Calu3 (cell line): ENCODE results near the gene CENPA. TPM values are rescaled to one million over a fixed set of nuclear protein-coding genes. Genes with fewer than 3 reads are reported as not detected.

Source experiments
- BruUV-seq: library from RNA; stranded (reverse); fragments of 400-500 nt; replicated peaks from 2 replicates; lab custom pipeline; 2021; lab: Mats Ljungman, UMichigan
- CTCF ChIA-PET: fragments of 300-600 bp; sonication (Branson Sonifier 250); formaldehyde crosslinking; loops from one replicate; lab custom pipeline; 2022; ENCODE audit warnings: antibody characterized with exemption; lab: Charles Lee
- DNase-seq: peaks from one replicate; pipeline ENCODE4 v3.0.0; 2022
- H3K27ac Mint-ChIP-seq: one replicate; pipeline ENCODE4 v1.8.0; 2022; ENCODE audit warnings: mixed read lengths; ENCODE audit not compliant: unreplicated experiment
- H3K27me3 Mint-ChIP-seq: one replicate; pipeline ENCODE4 v1.8.0; 2022; ENCODE audit warnings: mixed read lengths; ENCODE audit not compliant: unreplicated experiment
- H3K36me3 Mint-ChIP-seq: one replicate; pipeline ENCODE4 v1.8.0; 2022; ENCODE audit warnings: mild to moderate bottlenecking, moderate library complexity, mixed read lengths; ENCODE audit not compliant: insufficient read depth, unreplicated experiment
- H3K4me1 Mint-ChIP-seq: one replicate; pipeline ENCODE4 v1.8.0; 2022; ENCODE audit warnings: mild to moderate bottlenecking, low read depth, mixed read lengths; ENCODE audit not compliant: unreplicated experiment
- H3K4me3 Mint-ChIP-seq: one replicate; pipeline ENCODE4 v1.8.0; 2022; ENCODE audit warnings: mild to moderate bottlenecking, low read depth, moderate library complexity, mixed read lengths; ENCODE audit not compliant: unreplicated experiment
- H3K9me3 Mint-ChIP-seq: one replicate; pipeline ENCODE4 v1.8.0; 2022; ENCODE audit warnings: low read depth, mixed read lengths; ENCODE audit not compliant: unreplicated experiment
- CTCF ChIP-seq: fragments of 200-600 bp; IDR thresholded peaks from one replicate; pipeline ENCODE4 v1.8.0; 2022; ENCODE audit warnings: antibody characterized with exemption; ENCODE audit not compliant: unreplicated experiment
- intact Hi-C: fragments of 100-400 bp; cut with micrococcal nuclease; formaldehyde crosslinking; loops from one replicate; pipeline ENCODE4 v1.10.0; 2022; ENCODE audit not compliant: unreplicated experiment
- total RNA-seq: library from RNA; stranded (reverse); gene quantifications from 2 replicates; pipeline ENCODE4 v1.2.3, GENCODE V29; 2022

Gene CENPA
- total RNA-seq, 1 experiment from 2014 or later: 33.2 TPM

- CTCF ChIA-PET: no interaction called here
- H3K27ac Mint-ChIP-seq: no peak overlapping the region
- H3K4me3 Mint-ChIP-seq: no peak overlapping the region
- no peaks in the 10 kb centered on the region for H3K4me1 Mint-ChIP-seq
- TF ChIP-seq CTCF: no peak
- no TSS peak for BruUV-seq
- no peaks in the 10 kb centered on the region for H3K36me3 Mint-ChIP-seq
- intact Hi-C loops: no loop called here
- no peak for DNase-seq
- peaks cover 48% of the 10 kb centered on the region for H3K27me3 Mint-ChIP-seq
- H3K9me3 Mint-ChIP-seq: no peaks in the 10 kb centered on the region
Measured at GRCh38 chr2:26740346-26740745, 45.5 kb upstream of the CENPA start.

- TF ChIP-seq CTCF: no peak
- no peak overlapping the region for H3K4me3 Mint-ChIP-seq
- H3K36me3 Mint-ChIP-seq: peaks cover 5% of the 10 kb centered on the region
- intact Hi-C loops: no loop called here
- H3K4me1 Mint-ChIP-seq: no peaks in the 10 kb centered on the region
- CTCF ChIA-PET: no interaction called here
- peaks cover 44% of the 10 kb centered on the region for H3K27me3 Mint-ChIP-seq
- DNase-seq: no peak
- H3K9me3 Mint-ChIP-seq: no peaks in the 10 kb centered on the region
- no peak overlapping the region for H3K27ac Mint-ChIP-seq
- BruUV-seq: no TSS peak
Measured at GRCh38 chr2:26740890-26741302, 45.0 kb upstream of the CENPA start.

GRCh38 chr2:26742048-26742770, 43.6 kb upstream of the CENPA start:
- Mint-ChIP-seq H3K9me3 (no peaks in the 10 kb centered on the region), H3K4me3 (no peak overlapping the region), H3K4me1 (no peaks in the 10 kb centered on the region), H3K27ac (no peak overlapping the region), H3K27me3 (peaks cover 44% of the 10 kb centered on the region), H3K36me3 (peaks cover 5% of the 10 kb centered on the region)
- intact Hi-C loops: no loop called here
- CTCF ChIA-PET: interaction anchor here (2.3 kb wide), 1 partner anchor 136 kb away, joined by 7 read pairs; no protein-coding TSS in a partner anchor
- no TSS peak for BruUV-seq
- TF ChIP-seq CTCF: no peak
- no peak for DNase-seq

- CTCF ChIA-PET: interaction anchor here (0.6 to 2.3 kb wide), 2 partner anchors 137 to 171 kb away, joined by 3 to 7 read pairs; no protein-coding TSS in a partner anchor
- no TSS peak for BruUV-seq
- Mint-ChIP-seq H3K9me3 (no peaks in the 10 kb centered on the region), H3K36me3 (peaks cover 5% of the 10 kb centered on the region), H3K27ac (no peak overlapping the region), H3K27me3 (peaks cover 28% of the 10 kb centered on the region), H3K4me3 (no peak overlapping the region), H3K4me1 (no peaks in the 10 kb centered on the region)
- TF ChIP-seq CTCF: no peak
- no peak for DNase-seq
- intact Hi-C loops: loop anchor here (2.0 kb wide), 1 partner anchor 223 kb away; no protein-coding TSS in a partner anchor
Measured at GRCh38 chr2:26743852-26744251, 42.0 kb upstream of the CENPA start.
